Kidney (tissue), 14 donors: ENCODE results near the gene CXCL10. TPM values are rescaled to one million over a fixed set of nuclear protein-coding genes. Genes with fewer than 3 reads are reported as not detected.
A peak's percentile ranks its signal among the peaks of the same experiment; 100 is the strongest.
"Not testable (repeated sequence)": the region's sequence is repeated elsewhere in the genome, so short reads cannot be mapped to it uniquely, and the experiment has no call there.

ENCODE experiments used
- DNase-seq, 5 donors: peaks; one replicate each; pipeline ENCODE4 v3.0.0-alpha.2; 2013 to 2020
- FAIRE-seq: peaks from 2 replicates; lab custom pipeline; 2012; peaks lifted over from hg19 to GRCh38; lab: Jason Lieb, UNC
- H3K27ac ChIP-seq, 2 donors: one replicate each; pipeline ENCODE4 v1.7.0; 2013; ENCODE audit warnings: low read depth in 2 of 2, low read length in 2 of 2, inconsistent platforms in 1 of 2
- H3K27me3 ChIP-seq: one replicate; pipeline ENCODE4 v1.7.1; 2013; ENCODE audit warnings: low read length, inconsistent platforms; ENCODE audit not compliant: control insufficient read depth, insufficient read depth
- H3K36me3 ChIP-seq, 3 donors: one replicate each; pipeline versions ENCODE4 v1.7.0 to v1.7.1; 2013; ENCODE audit warnings: low read length in 3 of 3, control low read depth in 1 of 3, inconsistent platforms in 1 of 3; ENCODE audit not compliant: insufficient read depth in 3 of 3, control insufficient read depth in 2 of 3
- H3K4me1 ChIP-seq, 3 donors: one replicate each; pipeline versions ENCODE4 v1.7.0 to v1.7.1; 2013; ENCODE audit warnings: low read length in 3 of 3, inconsistent platforms in 1 of 3, low read depth in 1 of 3; ENCODE audit not compliant: control insufficient read depth in 2 of 3, insufficient read depth in 2 of 3
- H3K4me3 ChIP-seq, 3 donors: one replicate each; pipeline versions ENCODE4 v1.7.0 to v1.8.1; 2013; ENCODE audit warnings: low read length in 3 of 3, control low read depth in 1 of 3, inconsistent platforms in 1 of 3
- H3K9ac ChIP-seq, 3 donors: one replicate each; pipeline versions ENCODE4 v1.7.0 to v1.7.1; 2013; ENCODE audit warnings: low read length in 3 of 3, control low read depth in 1 of 3, inconsistent platforms in 1 of 3
- H3K9me3 ChIP-seq, 3 donors: one replicate each; pipeline versions ENCODE4 v1.7.0 to v1.7.1; 2013; ENCODE audit warnings: low read length in 3 of 3, control low read depth in 1 of 3, inconsistent platforms in 1 of 3; ENCODE audit not compliant: control insufficient read depth in 2 of 3, insufficient read depth in 1 of 3
- intact Hi-C: fragments of 100-400 bp; cut with DNase I; formaldehyde crosslinking; loops from one replicate; pipeline ENCODE4 v1.11.1; 2022
- polyA plus RNA-seq: library from polyadenylated mRNA; stranded (reverse); fragments of 350-450 nt; fragmentation: Illumina TruSeq; extraction: RNeasy Lipid Tissue Mini Kit (QIAGEN cat#74804); gene quantifications from one replicate; pipeline ENCODE4 v1.2.3, GENCODE V29; 2014; ENCODE audit warnings: low read depth, low replicate concordance; ENCODE audit not compliant: insufficient read depth
- total RNA-seq: library from RNA; stranded (reverse); fragmentation: NEBNext Ultra II Directional; extraction: Animal tissue kit (Norgen Biotek cat#: 25700); gene quantifications from one replicate; pipeline ENCODE4 v1.2.1, GENCODE V29; 2021
- TF ChIP-seq, protein P1 (sequence below): IDR thresholded peaks from 3 replicates; pipeline ENCODE4 v1.5.1; 2012; ENCODE audit warnings: mild to moderate bottlenecking, moderate library complexity, borderline replicate concordance; ENCODE audit not compliant: insufficient read depth; ENCODE audit errors: extremely low read depth
- donor health status: control.
- donor health status: control.
- donor health status: control.
- donor health status: control.
- donor health status: control.
- donor health status: DM: yes; HTN: yes; CAD: no.
- donor health status: Normal renal cell carcinoma (clear cell type).

The CXCL10 gene
- total and polyA plus RNA-seq, 2 donors from 2014 or later = 1.3 to 1.4 TPM

DNA sequence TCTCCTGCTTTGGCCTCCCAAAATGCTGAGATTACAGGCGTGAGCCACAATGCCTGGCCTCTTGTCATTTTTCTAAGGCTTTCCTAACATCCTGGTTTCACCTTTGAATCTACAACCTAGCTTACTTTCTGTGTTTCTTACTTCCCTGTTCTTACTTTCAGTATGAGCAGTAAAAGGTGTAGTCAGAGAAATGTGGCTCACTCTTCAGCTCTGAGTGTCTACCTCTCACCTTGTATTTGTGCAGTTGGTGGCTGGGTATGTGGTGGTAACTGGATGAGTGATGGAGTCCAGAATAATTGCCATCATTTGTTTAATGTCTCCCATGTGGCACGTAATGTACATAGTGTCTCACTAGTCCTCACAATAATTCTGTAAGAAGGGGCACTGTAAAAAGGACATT lies 31.7 kb upstream of the CXCL10 start:
- H3K9me3 ChIP-seq = no peaks in the 10 kb centered on the region
- H3K4me1 ChIP-seq = no peaks in the 10 kb centered on the region
- H3K4me3 ChIP-seq = no peak overlapping the region
- H3K36me3 ChIP-seq = no peaks in the 10 kb centered on the region
- no peak for FAIRE-seq
- H3K27me3 ChIP-seq = no peaks in the 10 kb centered on the region
- no peak for DNase-seq
- no peak overlapping the region for H3K27ac ChIP-seq
- H3K9ac ChIP-seq = no peak overlapping the region
- intact Hi-C loops = no loop called here
- TF ChIP-seq, protein P1, sequence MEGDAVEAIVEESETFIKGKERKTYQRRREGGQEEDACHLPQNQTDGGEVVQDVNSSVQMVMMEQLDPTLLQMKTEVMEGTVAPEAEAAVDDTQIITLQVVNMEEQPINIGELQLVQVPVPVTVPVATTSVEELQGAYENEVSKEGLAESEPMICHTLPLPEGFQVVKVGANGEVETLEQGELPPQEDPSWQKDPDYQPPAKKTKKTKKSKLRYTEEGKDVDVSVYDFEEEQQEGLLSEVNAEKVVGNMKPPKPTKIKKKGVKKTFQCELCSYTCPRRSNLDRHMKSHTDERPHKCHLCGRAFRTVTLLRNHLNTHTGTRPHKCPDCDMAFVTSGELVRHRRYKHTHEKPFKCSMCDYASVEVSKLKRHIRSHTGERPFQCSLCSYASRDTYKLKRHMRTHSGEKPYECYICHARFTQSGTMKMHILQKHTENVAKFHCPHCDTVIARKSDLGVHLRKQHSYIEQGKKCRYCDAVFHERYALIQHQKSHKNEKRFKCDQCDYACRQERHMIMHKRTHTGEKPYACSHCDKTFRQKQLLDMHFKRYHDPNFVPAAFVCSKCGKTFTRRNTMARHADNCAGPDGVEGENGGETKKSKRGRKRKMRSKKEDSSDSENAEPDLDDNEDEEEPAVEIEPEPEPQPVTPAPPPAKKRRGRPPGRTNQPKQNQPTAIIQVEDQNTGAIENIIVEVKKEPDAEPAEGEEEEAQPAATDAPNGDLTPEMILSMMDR = no peak

DNA sequence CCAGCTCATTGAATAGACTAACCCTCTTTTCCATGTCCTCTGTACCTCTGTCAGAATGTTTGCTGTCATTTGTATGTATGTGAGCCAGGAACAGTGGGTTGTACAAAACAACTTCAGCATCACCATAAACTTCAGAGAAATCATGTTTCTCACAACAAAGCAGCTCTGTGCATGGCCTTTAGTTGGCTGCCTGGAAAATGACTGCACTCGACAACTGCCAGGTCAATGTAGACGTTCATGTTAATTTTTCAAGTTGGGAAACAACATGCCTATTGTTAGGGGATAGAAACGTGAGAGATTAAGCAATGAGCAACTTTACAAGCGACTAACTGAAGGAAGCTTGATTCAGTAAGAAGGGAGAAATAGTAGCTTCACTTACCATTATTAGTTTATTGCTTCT lies 30.4 kb upstream of the CXCL10 start:
- peak in 1 of 5 donors; percentile 16 for DNase-seq
- no peaks in the 10 kb centered on the region for H3K9me3 ChIP-seq
- H3K27ac ChIP-seq = no peak overlapping the region
- H3K4me1 ChIP-seq = no peaks in the 10 kb centered on the region
- no peaks in the 10 kb centered on the region for H3K36me3 ChIP-seq
- FAIRE-seq = no peak
- no peak overlapping the region for H3K4me3 ChIP-seq
- TF ChIP-seq, protein P1 = no peak
- no peaks in the 10 kb centered on the region for H3K27me3 ChIP-seq
- H3K9ac ChIP-seq = no peak overlapping the region
- intact Hi-C loops = no loop called here

DNA sequence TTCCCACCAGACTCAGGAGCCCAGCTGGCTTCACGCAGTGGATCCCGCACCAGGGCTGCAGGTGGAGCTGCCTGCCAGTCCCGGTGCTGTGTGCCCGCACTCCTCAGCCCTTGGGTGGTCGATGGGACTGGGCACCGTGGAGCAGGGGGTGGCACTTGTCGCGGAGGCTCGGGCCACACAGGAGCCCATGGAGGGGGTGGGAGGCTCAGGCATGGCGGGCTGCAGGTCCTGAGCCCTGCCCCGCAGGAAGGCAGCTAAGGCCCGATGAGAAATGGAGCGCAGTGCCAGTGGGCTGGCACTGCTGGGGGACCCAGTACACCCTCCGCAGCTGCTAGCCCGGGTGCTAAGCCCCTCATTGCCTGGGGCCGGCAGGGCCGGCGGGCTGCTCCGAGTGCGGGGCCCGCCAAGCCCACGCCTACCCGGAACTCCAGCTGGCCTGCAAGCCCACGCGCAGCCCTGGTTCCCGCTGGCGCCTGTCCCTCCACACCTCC lies 27.3 kb upstream of the CXCL10 start:
- H3K9me3 ChIP-seq, H3K4me3 ChIP-seq, H3K9ac ChIP-seq, H3K36me3 ChIP-seq, H3K27ac ChIP-seq, FAIRE-seq, DNase-seq, intact Hi-C loops, H3K4me1 ChIP-seq, H3K27me3 ChIP-seq: not testable (repeated sequence)

DNA sequence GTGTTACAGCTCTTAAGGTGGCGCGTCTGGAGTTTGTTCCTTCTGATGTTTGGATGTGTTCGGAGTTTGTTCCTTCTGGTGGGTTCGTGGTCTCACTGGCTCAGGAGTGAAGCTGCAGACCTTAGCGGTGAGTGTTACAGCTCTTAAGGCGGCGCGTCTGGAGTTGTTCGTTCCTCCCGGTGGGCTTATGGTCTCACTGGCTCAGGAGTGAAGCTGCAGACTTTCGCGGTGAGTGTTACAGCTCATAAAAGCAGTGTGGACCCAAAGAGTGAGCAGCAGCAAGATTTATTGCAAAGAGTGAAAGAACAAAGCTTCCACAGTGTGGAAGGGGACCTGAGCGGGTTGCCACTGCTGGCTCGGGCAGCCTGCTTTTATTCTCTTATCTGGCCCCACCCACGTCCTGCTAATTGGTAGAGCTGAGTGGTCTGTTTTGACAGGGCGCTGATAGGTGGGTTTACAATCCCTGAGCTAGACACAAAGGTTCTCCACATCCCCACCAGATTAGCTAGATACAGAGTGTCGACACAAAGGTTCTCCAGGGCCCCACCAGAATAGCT lies 26.6 kb upstream of the CXCL10 start:
- H3K4me3 ChIP-seq, H3K9ac ChIP-seq, intact Hi-C loops, H3K27ac ChIP-seq, H3K27me3 ChIP-seq, H3K9me3 ChIP-seq, DNase-seq, H3K4me1 ChIP-seq, H3K36me3 ChIP-seq, FAIRE-seq: not testable (repeated sequence)

DNA sequence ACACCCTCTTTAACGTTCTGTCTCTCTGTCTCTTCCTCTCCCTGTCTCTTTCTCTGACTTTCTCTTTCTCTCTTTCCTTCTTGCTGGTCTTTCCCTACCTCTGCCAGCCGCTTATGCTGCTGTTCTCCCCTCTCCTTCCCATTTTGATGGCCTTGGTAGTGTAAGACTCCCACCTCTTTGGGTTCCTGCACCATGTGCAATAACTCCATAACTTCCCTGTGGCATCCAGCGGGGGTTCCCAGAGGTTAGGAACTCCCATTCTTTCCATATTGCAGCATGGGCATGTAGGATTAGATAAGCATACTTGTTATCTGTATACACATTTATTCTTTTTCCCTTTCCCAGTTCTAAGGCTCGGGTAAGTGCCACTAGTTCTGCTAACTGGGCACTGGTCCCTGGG lies 21.4 kb upstream of the CXCL10 start:
- FAIRE-seq, intact Hi-C loops, H3K9ac ChIP-seq, H3K36me3 ChIP-seq, H3K4me1 ChIP-seq, H3K27me3 ChIP-seq, DNase-seq, H3K4me3 ChIP-seq, H3K27ac ChIP-seq, H3K9me3 ChIP-seq: not testable (repeated sequence)

DNA sequence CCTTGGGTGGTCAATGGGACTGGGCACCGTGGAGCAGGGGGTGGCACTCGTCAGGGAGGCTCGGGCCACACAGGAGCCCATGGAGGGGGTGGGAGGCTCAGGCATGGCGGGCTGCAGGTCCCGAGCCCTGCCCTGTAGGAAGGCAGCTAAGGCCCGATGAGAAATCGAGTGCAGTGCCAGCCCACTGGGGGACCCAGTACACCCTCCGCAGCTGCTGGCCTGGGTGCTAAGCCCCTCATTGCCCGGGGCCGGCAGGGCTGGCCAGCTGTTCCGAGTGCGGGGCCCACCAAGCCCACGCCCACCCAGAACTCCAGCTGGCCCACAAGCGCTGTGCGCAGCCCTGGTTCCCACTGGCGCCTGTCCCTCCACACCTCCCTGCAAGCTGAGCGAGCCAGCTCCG lies 20.0 kb upstream of the CXCL10 start:
- H3K36me3 ChIP-seq, H3K4me1 ChIP-seq, H3K9ac ChIP-seq, DNase-seq, H3K9me3 ChIP-seq, H3K27ac ChIP-seq, H3K27me3 ChIP-seq, FAIRE-seq, intact Hi-C loops, H3K4me3 ChIP-seq: not testable (repeated sequence)
